ENCODE data around the gene MST1R.

DNA sequence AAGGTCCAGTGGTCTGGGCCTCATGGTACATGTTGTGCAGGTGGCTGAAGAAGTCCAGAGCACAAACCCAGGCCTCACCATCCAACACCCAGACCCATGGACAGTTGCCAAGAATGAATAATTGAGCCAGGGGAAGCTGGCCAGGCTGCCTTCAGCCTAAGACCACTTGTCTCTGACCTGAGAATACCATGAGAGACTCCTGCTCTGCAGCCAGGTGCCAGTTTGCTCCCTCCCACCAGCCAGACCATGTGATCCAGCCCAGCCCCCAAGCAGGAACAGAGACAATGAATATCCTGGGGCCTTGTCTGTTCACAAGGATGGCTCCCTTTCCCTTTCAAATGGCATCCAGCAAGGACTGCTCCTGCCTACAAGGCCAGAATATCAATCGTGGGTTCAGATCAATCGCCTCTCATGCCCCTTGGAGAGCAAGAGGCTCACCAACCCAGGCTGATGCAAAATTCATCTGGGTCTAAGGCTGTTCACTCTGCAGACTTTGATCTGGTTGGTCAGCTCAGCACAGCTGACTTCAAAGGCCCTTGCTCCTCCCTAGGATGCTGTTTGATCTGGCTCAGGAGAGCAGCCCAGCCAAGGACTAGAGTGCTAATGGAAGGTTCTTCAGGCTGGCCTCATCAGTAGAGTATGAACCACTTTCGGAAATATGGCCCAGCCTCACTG lies 60.7 kb downstream of the MST1R start:
- TF ChIP-seq SP1 (IDR thresholded peaks at IDR 0.05) = no peak
- TF ChIP-seq TARDBP (IDR thresholded peaks at IDR 0.05) = no peak
- TF ChIP-seq ARNT (IDR thresholded peaks at IDR 0.05) = no peak
- TF ChIP-seq ELF4 (IDR thresholded peaks at IDR 0.05) = no peak
- TF ChIP-seq SUZ12 (IDR thresholded peaks at IDR 0.05) = no peak
- no peak for TF ChIP-seq FOXA1 (IDR thresholded peaks at IDR 0.05)
- TF ChIP-seq BHLHE40 (IDR thresholded peaks at IDR 0.05; ENCODE audit: borderline replicate concordance) = no peak
- TF ChIP-seq, protein P1, sequence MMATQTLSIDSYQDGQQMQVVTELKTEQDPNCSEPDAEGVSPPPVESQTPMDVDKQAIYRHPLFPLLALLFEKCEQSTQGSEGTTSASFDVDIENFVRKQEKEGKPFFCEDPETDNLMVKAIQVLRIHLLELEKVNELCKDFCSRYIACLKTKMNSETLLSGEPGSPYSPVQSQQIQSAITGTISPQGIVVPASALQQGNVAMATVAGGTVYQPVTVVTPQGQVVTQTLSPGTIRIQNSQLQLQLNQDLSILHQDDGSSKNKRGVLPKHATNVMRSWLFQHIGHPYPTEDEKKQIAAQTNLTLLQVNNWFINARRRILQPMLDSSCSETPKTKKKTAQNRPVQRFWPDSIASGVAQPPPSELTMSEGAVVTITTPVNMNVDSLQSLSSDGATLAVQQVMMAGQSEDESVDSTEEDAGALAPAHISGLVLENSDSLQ (IDR thresholded peaks at IDR 0.05) = no peak
- no peak for TF ChIP-seq LEF1 (IDR thresholded peaks at IDR 0.05; ENCODE audit: borderline replicate concordance)
- TF ChIP-seq HDGF (IDR thresholded peaks at IDR 0.05; ENCODE audit: borderline replicate concordance) = no peak
- no peak for TF ChIP-seq FOXM1 (IDR thresholded peaks at IDR 0.05; ENCODE audit: borderline replicate concordance)
- no peak for TF ChIP-seq FOXK2 (IDR thresholded peaks at IDR 0.05)
